Measurements from ENCODE around the gene KCNQ5.

Gene KCNQ5

GRCh38 chr6:72689107-72689954 lies 67.5 kb downstream of the KCNQ5 start:
- no peak for DNase-seq

DNA sequence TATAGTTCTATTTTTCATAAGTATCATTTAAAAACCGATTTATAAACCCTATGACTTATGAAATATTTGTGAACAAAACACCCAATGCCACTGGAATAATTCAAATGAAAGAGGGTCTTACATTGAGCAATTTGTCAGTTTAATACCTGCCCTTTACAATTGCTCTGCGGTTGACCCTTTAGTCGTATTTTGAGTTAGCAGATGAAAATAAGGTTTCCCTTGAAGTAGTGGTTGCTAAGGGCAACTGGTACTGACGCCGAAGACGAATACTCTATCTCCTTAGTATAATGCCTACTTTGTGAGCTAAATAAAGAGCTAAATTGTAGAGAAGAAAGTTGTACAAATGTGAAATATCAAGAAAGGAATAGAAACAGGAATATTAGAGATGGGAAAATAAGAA lies 69.4 kb downstream of the KCNQ5 start:
- DNase-seq = no peak

- DNase-seq = no peak
Observed at GRCh38 chr6:72696055-72696454, 74.2 kb downstream of the KCNQ5 start.

- peak; percentile 5 for DNase-seq
Observed at GRCh38 chr6:72699159-72699558, 77.3 kb downstream of the KCNQ5 start.

GRCh38 chr6:72702421-72702820 lies 80.6 kb downstream of the KCNQ5 start:
- DNase-seq = no peak

GRCh38 chr6:72703093-72703492 lies 81.2 kb downstream of the KCNQ5 start:
- DNase-seq = no peak

DNA sequence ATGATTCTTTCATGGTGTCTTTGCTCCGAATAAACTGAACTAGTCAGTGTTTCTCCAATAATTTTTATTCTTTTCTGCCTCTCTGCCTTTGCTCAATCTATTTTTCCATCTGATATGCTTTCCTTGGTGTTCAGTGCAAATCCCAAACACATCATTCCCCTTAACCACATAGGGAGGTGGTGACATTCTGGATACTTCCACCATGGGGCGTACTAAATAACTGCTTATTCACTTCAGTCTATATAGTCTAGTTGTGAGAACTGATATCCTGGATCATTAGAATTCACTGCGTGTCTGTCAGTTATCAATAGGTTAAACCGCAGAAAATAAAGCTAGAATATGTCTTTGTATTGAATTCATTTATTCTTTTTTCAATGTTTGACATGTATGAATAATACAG lies 83.1 kb downstream of the KCNQ5 start:
- no peak for DNase-seq

- DNase-seq = no peak
Observed at GRCh38 chr6:72709431-72709830, 87.6 kb downstream of the KCNQ5 start.

DNA sequence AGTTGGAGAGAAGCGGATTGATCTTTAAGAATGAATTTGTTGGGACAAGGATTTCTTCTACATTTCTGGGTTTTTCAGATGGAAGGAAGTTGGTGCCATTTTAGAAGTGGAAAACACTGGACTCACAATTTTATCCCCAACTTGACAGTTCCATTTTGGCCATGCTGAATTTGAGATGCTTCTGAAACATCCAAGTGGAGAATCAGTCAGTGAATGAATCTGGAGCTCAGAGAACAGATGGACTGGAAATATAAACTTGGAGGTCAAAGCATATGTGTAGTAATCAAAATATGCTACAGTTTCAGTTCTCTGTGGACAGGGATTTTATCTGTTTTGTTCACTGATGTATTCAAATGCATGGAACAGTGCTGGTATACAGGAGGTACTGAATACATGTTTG lies 89.9 kb downstream of the KCNQ5 start:
- no peak for DNase-seq

GRCh38 chr6:72712910-72713309 lies 91.0 kb downstream of the KCNQ5 start:
- no peak for DNase-seq

- no peak for DNase-seq
Observed at GRCh38 chr6:72715119-72715518, 93.3 kb downstream of the KCNQ5 start.

DNA sequence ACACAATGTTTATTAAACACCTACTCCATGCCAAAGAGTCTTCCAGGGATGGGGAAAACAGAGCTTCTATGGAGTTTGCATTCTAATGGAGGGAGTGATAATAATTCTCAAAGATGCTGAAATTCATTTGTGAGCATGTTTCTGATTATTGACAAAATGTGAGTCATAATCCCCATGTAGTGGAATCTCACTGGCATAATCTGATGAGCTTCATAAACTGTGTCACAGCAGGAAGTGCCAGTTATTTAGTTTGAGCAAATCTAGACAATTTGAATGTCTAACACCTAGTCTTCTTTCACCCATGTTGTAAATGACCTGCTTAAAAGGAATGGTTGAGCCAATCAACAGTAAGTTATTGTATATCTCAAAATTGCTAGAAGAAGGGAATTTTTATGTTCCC lies 95.1 kb downstream of the KCNQ5 start:
- no peak for DNase-seq

- DNase-seq = no peak
Observed at GRCh38 chr6:72720464-72720863, 98.6 kb downstream of the KCNQ5 start.

- no peak for DNase-seq
Observed at GRCh38 chr6:72721346-72721745, 99.5 kb downstream of the KCNQ5 start.

DNA sequence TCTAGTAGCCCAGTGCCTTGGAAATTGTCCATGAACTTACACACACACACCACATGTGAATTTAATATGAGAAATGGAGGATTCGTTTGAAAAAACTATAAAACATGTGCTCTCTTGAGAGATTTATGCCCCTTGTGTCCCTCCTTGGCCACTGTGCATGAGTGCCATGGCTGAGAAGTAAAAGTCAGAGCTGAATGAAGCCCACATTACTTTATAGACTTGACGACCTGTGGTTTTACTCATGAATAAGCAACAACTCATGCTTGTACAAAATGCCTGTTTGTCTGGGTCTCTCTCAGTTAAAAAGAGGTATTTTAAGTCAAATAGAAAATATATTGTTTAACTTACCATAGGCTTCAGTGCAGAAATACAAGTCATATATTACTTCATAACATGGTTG lies 102.7 kb downstream of the KCNQ5 start:
- DNase-seq = peak; percentile 56

DNA sequence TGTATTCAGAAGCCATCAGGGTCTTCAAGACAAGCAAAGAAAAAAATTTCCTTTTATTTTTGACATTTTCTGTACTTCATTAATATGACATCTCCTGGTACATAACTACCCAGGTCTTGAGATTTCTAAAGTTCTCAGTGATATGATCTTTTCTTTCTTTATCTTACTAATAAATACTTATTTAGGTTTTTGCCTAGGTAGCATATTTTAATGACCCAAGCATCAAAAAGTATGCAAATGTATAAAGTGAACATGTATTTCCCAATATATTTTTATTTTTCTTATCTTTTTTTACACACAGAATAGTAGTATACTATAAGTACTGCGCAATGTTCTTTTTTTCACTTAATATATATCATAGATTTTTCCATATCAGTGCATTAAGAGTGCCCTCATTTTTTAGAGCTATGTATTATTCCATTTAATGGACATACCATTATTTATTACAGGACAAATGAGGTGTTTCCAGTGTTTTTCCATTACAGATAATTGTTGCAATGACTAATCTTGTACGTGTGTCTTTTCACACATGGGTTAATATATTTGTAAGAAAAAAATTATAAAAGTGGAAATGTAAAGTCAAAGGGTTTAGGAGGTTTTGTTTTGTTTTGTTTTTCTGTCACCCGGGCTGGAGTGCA lies 107.0 kb downstream of the KCNQ5 start:
- DNase-seq = no peak

GRCh38 chr6:72733045-72733444 lies 111.2 kb downstream of the KCNQ5 start:
- no peak for DNase-seq

DNA sequence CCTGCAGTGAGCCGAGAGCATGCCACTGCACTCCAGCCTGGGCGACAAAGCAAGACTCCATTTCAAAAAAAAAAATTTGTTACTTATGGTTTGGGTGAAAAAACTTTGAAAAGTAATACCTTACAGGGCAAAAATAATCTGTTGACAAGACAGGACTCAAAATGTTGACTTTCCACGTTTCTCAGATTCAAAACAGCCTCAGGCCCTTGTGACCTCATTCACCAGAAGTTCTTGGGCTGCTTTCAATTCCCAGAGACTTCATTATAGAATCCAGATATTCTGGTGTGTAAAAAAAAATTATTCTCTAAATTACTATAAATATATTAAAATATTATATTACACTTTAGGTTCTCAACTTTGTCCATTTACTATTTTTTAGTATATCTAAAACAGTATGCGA lies 116.2 kb downstream of the KCNQ5 start:
- DNase-seq = no peak

DNA sequence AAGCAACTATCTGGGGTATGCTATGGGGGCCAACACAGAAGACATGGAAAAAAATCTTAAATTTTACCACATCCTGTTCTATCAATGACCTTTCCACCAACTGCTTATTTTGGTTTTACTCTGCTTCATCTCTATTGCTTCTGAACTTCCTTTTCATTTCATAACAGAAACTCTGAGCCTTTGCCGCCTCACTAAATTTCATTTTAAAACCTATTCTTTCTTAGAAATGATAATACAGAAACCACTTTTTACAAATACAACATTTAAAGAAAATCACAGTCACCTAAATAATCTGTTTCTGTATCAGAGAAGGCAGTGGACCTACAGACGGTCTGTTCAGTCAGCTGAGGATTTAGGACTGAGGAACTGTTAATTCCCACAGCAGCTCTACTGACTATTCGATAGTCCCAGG lies 117.5 kb downstream of the KCNQ5 start:
- DNase-seq = no peak

GRCh38 chr6:72740135-72740534 lies 118.3 kb downstream of the KCNQ5 start:
- no peak for DNase-seq

GRCh38 chr6:72741083-72741482 lies 119.2 kb downstream of the KCNQ5 start:
- no peak for DNase-seq

- no peak for DNase-seq
Observed at GRCh38 chr6:72742001-72742673, 120.3 kb downstream of the KCNQ5 start.

DNA sequence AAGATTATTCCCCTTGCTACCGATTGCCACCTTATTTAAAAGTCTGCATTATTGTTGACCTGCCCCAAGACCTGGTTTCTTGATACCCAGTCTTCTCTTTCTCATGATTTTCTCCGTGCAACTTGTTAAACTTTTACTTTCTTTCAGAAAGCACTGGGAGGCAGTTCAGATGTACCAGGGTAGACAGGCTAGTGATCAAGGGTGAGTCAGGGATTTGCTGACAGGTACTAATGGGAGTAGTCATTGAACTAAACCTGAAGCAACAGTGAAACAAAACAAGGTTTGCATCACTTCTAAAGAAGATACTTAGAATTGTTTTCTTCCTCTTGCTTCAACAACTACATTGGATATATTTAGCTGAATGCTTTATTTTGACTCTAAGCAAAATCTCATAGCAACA lies 124.4 kb downstream of the KCNQ5 start:
- peak; percentile 91 for DNase-seq

DNA sequence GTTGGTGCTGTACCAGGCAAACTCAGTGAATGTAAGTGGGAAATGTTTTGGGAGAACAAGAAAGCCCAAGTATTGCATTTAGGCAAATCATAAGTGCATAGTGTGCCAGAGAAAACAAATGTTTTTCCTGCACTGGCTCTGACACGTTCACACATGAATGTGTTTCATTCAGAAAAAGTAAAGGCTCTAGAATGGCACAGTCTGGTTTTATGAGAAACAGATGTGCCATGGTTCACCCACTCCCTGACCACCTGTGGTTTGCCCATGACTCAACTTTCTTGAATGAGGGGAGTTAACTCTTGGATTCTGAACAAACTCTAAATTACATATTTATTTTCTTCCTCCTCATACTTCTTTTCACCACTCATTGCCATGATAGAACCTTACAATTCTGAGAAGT lies 126.9 kb downstream of the KCNQ5 start:
- peak; percentile 74 for DNase-seq
